ENCODE data around the gene ZNF511.
A peak's percentile ranks its signal among the peaks of the same experiment; 100 is the strongest.

ZNF511 gene

GRCh38 chr10:133356549-133357284 lies 48.0 kb downstream of the ZNF511 start:
- DNase-seq = no peak

- peak; percentile 28 for DNase-seq
Observed at GRCh38 chr10:133357285-133358161, 48.8 kb downstream of the ZNF511 start, which contains the start of gene FUOM. Gene FUOM, minus strand, starts transcription at chr10:133358019. Its CDS starts 12 bp downstream, at chr10:133358007.

- DNase-seq = no peak
Observed at GRCh38 chr10:133358162-133358924, 49.6 kb downstream of the ZNF511 start.

- no peak for DNase-seq
Observed at GRCh38 chr10:133358925-133359310, 50.2 kb downstream of the ZNF511 start.

- DNase-seq = peak; percentile 39
Observed at GRCh38 chr10:133359554-133359971, 50.8 kb downstream of the ZNF511 start.

GRCh38 chr10:133359972-133360610 lies 51.4 kb downstream of the ZNF511 start:
- no peak for DNase-seq

GRCh38 chr10:133361227-133361626 lies 52.5 kb downstream of the ZNF511 start:
- DNase-seq = no peak

- no peak for DNase-seq
Observed at GRCh38 chr10:133361773-133362441, 53.2 kb downstream of the ZNF511 start.
